GM23248 (cell line): Measurements from ENCODE around the gene MFRP. TPM values are rescaled to one million over a fixed set of nuclear protein-coding genes. Genes with fewer than 3 reads are reported as not detected.
A peak's percentile ranks its signal among the peaks of the same experiment; 100 is the strongest.

ENCODE experiments used
- DNase-seq: peaks from one replicate; pipeline ENCODE4 v3.0.0-alpha.2; 2015
- H2AFZ ChIP-seq: fragments of 200-600 bp; sonication (generic); 2 replicates; pipeline ENCODE4 v1.6.1; 2016; ENCODE audit warnings: antibody characterized with exemption
- H3F3A ChIP-seq: fragments of 200-600 bp; sonication (generic); 2 replicates; pipeline ENCODE4 v1.6.1; 2016; ENCODE audit warnings: mild to moderate bottlenecking, antibody characterized with exemption, mixed run types; ENCODE audit not compliant: insufficient read depth
- H3K27ac ChIP-seq: fragments of 200-600 bp; sonication (generic); 2 replicates; pipeline ENCODE4 v1.5.1; 2016; ENCODE audit warnings: mild to moderate bottlenecking
- H3K27me3 ChIP-seq: fragments of 200-600 bp; sonication (generic); replicated peaks from 2 replicates; pipeline ENCODE4 v1.6.1; 2016; ENCODE audit warnings: mild to moderate bottlenecking; ENCODE audit not compliant: insufficient read depth
- H3K36me3 ChIP-seq: fragments of 200-600 bp; sonication (generic); 2 replicates; pipeline ENCODE4 v1.6.1; 2016; ENCODE audit warnings: low read depth, mild to moderate bottlenecking
- H3K4me1 ChIP-seq: fragments of 200-600 bp; sonication (generic); 2 replicates; pipeline ENCODE4 v1.6.1; 2016; ENCODE audit warnings: mild to moderate bottlenecking; ENCODE audit not compliant: insufficient read depth
- H3K4me2 ChIP-seq: fragments of 200-600 bp; sonication (generic); one replicate; pipeline ENCODE4 v1.6.1; 2016; ENCODE audit warnings: mild to moderate bottlenecking; ENCODE audit not compliant: unreplicated experiment
- H3K4me3 ChIP-seq: fragments of 200-600 bp; sonication (generic); 2 replicates; pipeline ENCODE4 v1.5.1; 2016; ENCODE audit warnings: mild to moderate bottlenecking
- H3K79me2 ChIP-seq: fragments of 200-600 bp; sonication (generic); 2 replicates; pipeline ENCODE4 v1.6.1; 2016; ENCODE audit warnings: mild to moderate bottlenecking; ENCODE audit not compliant: insufficient read depth
- H3K9ac ChIP-seq: fragments of 200-600 bp; sonication (generic); 2 replicates; pipeline ENCODE4 v1.6.1; 2016; ENCODE audit warnings: mild to moderate bottlenecking
- H3K9me2 ChIP-seq: fragments of 200-600 bp; sonication (generic); 2 replicates; pipeline ENCODE4 v1.6.1; 2016; ENCODE audit warnings: mixed run types, mild to moderate bottlenecking, moderate library complexity; ENCODE audit not compliant: insufficient read depth
- H3K9me3 ChIP-seq: fragments of 200-600 bp; sonication (generic); one replicate; pipeline ENCODE4 v1.6.1; 2017; ENCODE audit warnings: low read depth
- H4K20me1 ChIP-seq: fragments of 200-600 bp; sonication (generic); 2 replicates; pipeline ENCODE4 v1.6.0; 2016; ENCODE audit not compliant: insufficient read depth
- EZH2 ChIP-seq: fragments of 200-600 bp; sonication (generic); IDR thresholded peaks from 2 replicates; pipeline ENCODE4 v1.6.1; 2018; ENCODE audit warnings: antibody characterized with exemption, mild to moderate bottlenecking; ENCODE audit not compliant: insufficient read depth, poor library complexity, severe bottlenecking
- EZH2phosphoT487 ChIP-seq: fragments of 200-600 bp; sonication (generic); IDR thresholded peaks from 2 replicates; pipeline ENCODE4 v1.6.1; 2018; ENCODE audit warnings: antibody characterized with exemption, moderate library complexity, mild to moderate bottlenecking, low read depth; ENCODE audit not compliant: insufficient read depth
- WGBS, 2 experiments: methylation state at CpG; one replicate each; pipeline ENCODE4 v1.1.6; 2015 to 2017; ENCODE audit warnings: low lambda C conversion rate in 2 of 2, low coverage in 1 of 2; ENCODE audit errors: missing lambda C conversion rate in 2 of 2; 5-methylcytosine and 5-hydroxymethylcytosine counted together
- in situ Hi-C: fragments of 300-500 bp; cut with MboI; formaldehyde crosslinking; loops from 2 replicates; pipeline ENCODE4 v1.15.0; 2020
- polyA plus RNA-seq: library from polyadenylated mRNA; unstranded; fragments of >200 nt; fragmentation: Nextera tagmentation; extraction: Ambion mirVana; gene quantifications from 2 replicates; pipeline ENCODE4 v1.2.1, GENCODE V29; 2016
- total RNA-seq: library from RNA; depleted of rRNA; stranded (reverse); fragments of >200 nt; shearing (Covaris generic); gene quantifications from 2 replicates; pipeline ENCODE4 v1.2.3, GENCODE V29; 2014

MFRP gene
- total and polyA plus RNA-seq, 2 experiments from 2014 or later = not detected

DNA sequence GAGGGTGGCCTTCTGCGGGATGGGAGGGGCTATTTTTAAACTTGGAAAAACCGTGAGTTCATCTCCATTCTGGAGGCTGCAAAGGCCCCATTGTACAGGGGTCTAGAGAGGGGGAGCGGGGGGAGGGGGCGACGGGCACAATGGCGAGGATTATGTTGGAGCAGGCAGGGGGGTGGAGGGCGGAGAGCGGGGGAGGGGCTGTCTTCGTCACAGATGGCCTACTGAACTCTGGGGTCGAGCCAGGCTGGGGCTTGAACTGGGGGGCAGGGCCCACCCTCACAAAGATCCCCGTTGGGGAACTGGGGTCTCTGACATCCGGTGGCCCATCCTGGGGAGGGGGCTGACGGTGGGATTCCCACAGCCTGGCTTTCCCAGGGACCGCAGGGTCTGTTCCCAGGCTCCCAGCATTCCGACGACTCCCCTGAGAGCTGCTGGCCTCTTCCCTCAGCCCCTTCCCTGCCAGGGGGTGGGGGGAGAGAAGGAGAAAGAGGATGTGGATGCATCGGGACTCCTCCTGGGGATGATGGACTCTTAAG is 26.2 kb downstream of the MFRP start:
- no peaks in the 10 kb centered on the region for H3K9me3 ChIP-seq
- peak overlapping the region; percentile 92 for H2AFZ ChIP-seq
- peaks cover 41% of the 10 kb centered on the region for H3K4me1 ChIP-seq
- H3K9me2 ChIP-seq = no peaks in the 10 kb centered on the region
- in situ Hi-C loops = no loop called here
- H3F3A ChIP-seq = peaks cover 18% of the 10 kb centered on the region; the same call in 1 of the 2 replicates
- peak overlapping the region; percentile 83 for H3K9ac ChIP-seq
- peak overlapping the region; percentile 69 for H3K4me3 ChIP-seq
- no peaks in the 10 kb centered on the region; the same call in 1 of the 2 replicates for H3K27me3 ChIP-seq
- H3K4me2 ChIP-seq = peak overlapping the region; percentile 76
- H3K27ac ChIP-seq = peak overlapping the region; percentile 20; the same call in 1 of the 2 replicates
- no peaks in the 10 kb centered on the region for H3K36me3 ChIP-seq
- H3K79me2 ChIP-seq = no peaks in the 10 kb centered on the region
- DNase-seq = no peak
- TF ChIP-seq EZH2 (no peak), EZH2phosphoT487 (no peak)
- WGBS, 2 experiments = 29 to 42% methylated on average over 6 to 17 of the region's 17 CpGs
- no peaks in the 10 kb centered on the region for H4K20me1 ChIP-seq

DNA sequence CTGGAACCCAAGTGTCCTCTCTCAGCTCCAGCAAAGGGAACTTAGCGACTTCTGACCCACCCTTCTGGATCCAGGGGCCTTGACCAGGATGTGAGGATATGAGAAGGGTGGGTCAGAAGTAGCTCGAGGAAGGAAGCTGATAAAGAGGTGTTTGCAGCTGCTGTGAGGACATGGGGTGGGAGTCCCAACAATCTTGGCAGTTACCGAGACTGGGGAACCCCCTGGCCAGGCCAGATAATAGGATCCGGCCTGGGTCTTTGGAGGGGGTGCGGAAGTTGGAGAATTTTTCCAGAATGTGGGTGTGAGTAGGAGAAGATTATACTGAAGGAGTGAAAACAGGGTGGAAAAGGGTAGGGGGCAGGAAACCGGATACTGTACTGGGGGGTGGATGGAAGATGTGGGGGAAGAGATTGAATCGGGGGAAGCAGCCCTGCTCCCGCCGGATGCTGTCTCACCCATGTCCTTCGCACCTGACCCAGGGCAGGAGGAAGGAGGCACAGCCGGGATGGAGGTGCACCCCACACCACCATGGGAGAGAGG is 26.7 kb downstream of the MFRP start:
- TF ChIP-seq EZH2phosphoT487 (no peak), EZH2 (no peak)
- Histone ChIP-seq H3K9ac (no peak overlapping the region), H3F3A (peaks cover 18% of the 10 kb centered on the region; the same call in 1 of the 2 replicates), H3K36me3 (no peaks in the 10 kb centered on the region), H3K27me3 (no peaks in the 10 kb centered on the region; the same call in 1 of the 2 replicates), H3K4me2 (no peak overlapping the region), H3K4me3 (no peak overlapping the region), H3K9me2 (no peaks in the 10 kb centered on the region), H3K27ac (no peak overlapping the region), H3K4me1 (peaks cover 41% of the 10 kb centered on the region), H2AFZ (no peak overlapping the region), H3K79me2 (no peaks in the 10 kb centered on the region), H4K20me1 (no peaks in the 10 kb centered on the region), H3K9me3 (no peaks in the 10 kb centered on the region)
- WGBS, 2 experiments = 77 to 79% methylated on average over 7 to 11 of the region's 11 CpGs
- in situ Hi-C loops = no loop called here
- DNase-seq = no peak

DNA sequence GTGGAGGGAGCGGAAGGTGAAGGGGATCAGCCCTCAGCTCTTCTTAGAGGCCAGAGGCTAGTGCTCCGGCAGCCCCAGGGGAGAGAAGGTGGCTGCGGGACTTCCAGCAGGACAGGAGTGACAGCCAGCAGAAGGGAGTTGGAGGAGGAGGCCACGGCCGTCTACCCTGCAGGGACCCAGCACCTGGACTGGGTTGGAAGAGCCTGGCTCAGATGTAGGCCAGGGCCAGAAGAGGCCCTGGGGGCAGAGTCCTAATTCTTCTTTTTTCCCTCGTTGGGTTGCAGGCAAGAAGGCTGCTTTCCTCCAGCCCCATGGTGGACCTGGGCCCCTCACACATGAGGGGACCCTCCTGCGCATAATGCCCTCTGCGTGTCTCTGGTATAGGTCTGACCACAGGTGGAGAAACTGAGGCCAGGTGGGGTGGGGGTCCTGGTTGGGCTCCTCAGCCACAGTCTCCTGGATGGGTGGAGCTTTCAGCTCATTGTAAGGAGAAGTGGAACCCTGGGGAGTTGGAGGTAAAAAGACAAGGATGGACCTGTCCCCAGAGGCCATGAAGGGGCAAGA is 27.3 kb downstream of the MFRP start:
- H4K20me1 ChIP-seq = no peaks in the 10 kb centered on the region
- in situ Hi-C loops = no loop called here
- H3K4me2 ChIP-seq = peak overlapping the region; percentile 24

DNA sequence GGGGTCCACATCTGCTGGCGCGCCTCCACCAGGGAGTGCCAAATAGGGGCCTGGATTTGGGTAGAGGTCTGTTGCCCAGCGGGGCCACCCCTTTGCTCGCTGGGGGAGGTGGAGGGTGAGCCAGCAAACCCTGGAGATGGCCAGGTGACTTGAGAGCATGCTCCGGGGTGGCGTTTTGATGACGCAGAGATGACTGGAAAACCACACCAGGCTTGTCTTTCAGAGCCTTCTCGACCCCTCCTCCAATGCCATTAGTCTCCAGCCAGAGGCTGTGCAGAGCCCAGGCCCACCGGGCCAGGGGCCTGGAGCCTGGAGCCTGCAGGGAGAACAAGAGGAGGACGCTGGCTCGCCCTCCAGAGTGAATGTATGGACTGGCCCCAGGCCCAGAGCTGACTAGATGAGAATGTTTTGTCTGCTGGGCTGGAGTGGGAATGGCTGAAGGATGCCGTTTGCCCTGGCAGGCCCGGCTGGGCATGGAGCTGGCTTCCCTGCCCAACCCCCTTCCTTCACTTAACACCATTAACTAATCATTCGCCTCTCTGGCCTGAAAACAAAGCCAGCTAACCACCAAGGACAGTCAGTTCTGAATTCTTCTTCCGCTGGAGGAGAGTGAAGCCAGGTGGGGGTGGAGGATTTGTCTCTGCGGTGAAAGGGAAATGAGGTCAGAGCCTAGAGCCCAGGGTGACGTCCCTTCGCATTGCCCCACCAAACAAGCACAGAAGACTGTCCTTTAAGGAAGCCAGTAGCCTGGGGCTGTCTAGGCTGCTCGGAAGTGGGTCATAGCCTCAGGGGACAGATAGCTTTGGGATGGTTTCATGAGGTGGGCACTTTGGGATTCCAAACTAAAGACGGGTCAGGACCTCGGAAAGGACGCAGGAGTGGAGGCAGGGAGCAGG is 28.0 kb downstream of the MFRP start:
- Histone ChIP-seq H3K4me3 (no peak overlapping the region), H3K4me1 (peaks cover 41% of the 10 kb centered on the region), H3K79me2 (no peaks in the 10 kb centered on the region), H3K27me3 (no peaks in the 10 kb centered on the region; the same call in 1 of the 2 replicates), H3K27ac (peak overlapping the region; percentile 62), H4K20me1 (no peaks in the 10 kb centered on the region), H2AFZ (peak overlapping the region; percentile 61), H3K9me2 (no peaks in the 10 kb centered on the region), H3K9ac (no peak overlapping the region), H3F3A (peaks cover 13% of the 10 kb centered on the region; the same call in 1 of the 2 replicates), H3K4me2 (peak overlapping the region; percentile 24), H3K36me3 (no peaks in the 10 kb centered on the region), H3K9me3 (no peaks in the 10 kb centered on the region)
- TF ChIP-seq EZH2phosphoT487 (no peak), EZH2 (no peak)
- in situ Hi-C loops = no loop called here
- DNase-seq = peak; percentile 84
- 49 to 58% methylated on average over 22 of the region's 22 CpGs for WGBS, 2 experiments

More for the DNA sequence above, 27.3 kb downstream of the MFRP start:
- H3F3A ChIP-seq = peaks cover 18% of the 10 kb centered on the region; the same call in 1 of the 2 replicates
- no peaks in the 10 kb centered on the region for H3K9me2 ChIP-seq
- H3K36me3 ChIP-seq = no peaks in the 10 kb centered on the region
- no peaks in the 10 kb centered on the region for H3K9me3 ChIP-seq
- no peak overlapping the region for H3K4me3 ChIP-seq
- peak overlapping the region; percentile 61 for H2AFZ ChIP-seq
- no peaks in the 10 kb centered on the region for H3K79me2 ChIP-seq
- no peak for DNase-seq
- peaks cover 41% of the 10 kb centered on the region for H3K4me1 ChIP-seq
- WGBS, 2 experiments = 87% methylated on average over 8 of the region's 8 CpGs
- no peaks in the 10 kb centered on the region; the same call in 1 of the 2 replicates for H3K27me3 ChIP-seq
- no peak for TF ChIP-seq EZH2
- TF ChIP-seq EZH2phosphoT487 = no peak
- H3K9ac ChIP-seq = no peak overlapping the region
- peak overlapping the region; percentile 62 for H3K27ac ChIP-seq
